GM21515 (cell line): ENCODE measurements around the gene SLC26A1.
A peak's percentile ranks its signal among the peaks of the same experiment; 100 is the strongest.
"Not testable (repeated sequence)": the region's sequence is repeated elsewhere in the genome, so short reads cannot be mapped to it uniquely, and the experiment has no call there.

Experiments used
- ATAC-seq: cut with Tn5 transposase; IDR thresholded peaks from one replicate; pipeline ENCODE4 v1.9.1; 2021; ENCODE audit not compliant: unreplicated experiment

The SLC26A1 gene

DNA sequence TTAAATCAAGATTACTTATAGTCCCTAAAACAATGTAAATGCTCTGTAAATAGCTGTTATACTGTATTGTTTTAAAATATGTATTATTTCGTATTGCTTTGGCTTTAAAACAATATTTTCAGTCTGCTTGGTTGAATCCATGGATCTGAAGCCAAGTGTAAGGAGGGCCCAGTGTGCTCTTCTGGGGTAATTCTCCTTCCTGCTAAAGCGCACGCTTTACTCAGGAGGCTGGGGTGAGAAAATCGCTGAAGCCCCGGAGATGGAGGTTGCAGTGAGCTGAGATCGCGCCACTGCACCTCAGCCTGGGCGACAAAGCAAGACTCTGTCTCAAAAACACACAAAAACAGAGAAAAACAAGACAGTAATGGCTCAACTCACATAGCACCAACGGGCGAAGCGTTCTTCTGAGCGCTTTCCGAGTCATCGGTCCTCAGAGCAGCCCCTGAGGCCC, 6.8 kb downstream of the SLC26A1 start:
- peak; percentile 15 for ATAC-seq

- ATAC-seq, result no peak
Measured at GRCh38 chr4:985123-985830, 7.9 kb downstream of the SLC26A1 start.

DNA sequence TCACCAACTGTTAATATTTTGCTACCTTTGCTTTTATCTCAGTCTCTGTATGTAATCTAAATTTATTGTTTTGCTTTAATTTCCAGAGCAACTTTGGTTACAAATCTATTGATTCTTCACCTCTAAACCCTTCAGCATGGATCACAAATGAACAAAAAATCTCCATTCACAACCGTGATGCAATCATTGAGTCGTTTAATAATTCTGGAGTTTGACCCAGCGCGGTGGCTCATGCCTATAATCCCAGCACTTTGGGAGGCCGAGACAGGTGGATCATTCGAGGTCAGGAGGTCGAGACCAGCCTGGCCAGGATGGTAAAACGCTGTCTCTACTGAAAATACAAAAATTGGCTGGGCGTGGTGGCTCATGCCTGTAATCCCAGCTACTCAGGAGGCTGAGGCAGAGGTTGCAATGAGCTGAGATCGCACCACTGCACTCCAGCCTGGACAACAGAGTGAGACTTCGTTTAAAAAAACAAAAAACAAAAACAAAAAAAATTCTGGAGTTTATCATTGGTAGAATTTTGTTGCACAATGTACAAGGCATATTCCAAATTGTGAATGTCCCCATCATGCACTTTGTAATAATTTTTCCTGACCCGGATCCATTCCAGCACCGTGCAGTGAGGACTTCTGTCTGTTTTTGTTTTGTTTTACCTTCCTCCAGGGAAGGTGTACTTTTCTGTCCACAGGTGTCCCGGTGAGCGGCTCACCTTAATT, 8.7 kb downstream of the SLC26A1 start:
- no peak for ATAC-seq

GRCh38 chr4:982814-983213, 10.4 kb downstream of the SLC26A1 start:
- ATAC-seq, result no peak

GRCh38 chr4:982291-982690, 10.9 kb downstream of the SLC26A1 start:
- no peak for ATAC-seq

- no peak for ATAC-seq
Measured at GRCh38 chr4:978957-979701, 14.1 kb downstream of the SLC26A1 start.

DNA sequence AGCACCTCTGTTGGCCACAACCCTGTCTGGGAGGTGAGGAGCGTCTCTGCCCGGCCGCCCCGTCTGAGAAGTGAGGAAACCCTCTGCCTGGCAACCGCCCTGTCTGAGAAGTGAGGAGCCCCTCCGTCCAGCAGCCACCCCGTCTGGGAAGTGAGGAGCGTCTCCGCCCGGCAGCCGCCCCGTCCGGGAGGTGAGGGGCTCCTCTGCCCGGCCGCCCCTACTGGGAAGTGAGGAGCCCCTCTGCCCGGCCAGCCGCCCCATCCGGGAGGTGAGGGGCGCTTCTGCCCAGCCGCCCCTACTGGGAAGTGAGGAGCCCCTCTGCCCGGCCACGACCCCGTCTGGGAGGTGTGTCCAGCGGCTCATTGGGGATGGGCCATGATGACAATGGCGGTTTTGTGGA, 17.2 kb downstream of the SLC26A1 start:
- ATAC-seq, result not testable (repeated sequence)

GRCh38 chr4:974668-975067, 18.5 kb downstream of the SLC26A1 start:
- no peak for ATAC-seq

GRCh38 chr4:973431-974397, 19.5 kb downstream of the SLC26A1 start, which contains the start of gene DGKQ:
Gene DGKQ (minus strand): TSS chr4:973569. CDS start chr4:973482, 87 bp downstream.
- ATAC-seq, result peak; percentile 64

- peak; percentile 42 for ATAC-seq
Measured at GRCh38 chr4:972651-973424, 20.4 kb downstream of the SLC26A1 start.

DNA sequence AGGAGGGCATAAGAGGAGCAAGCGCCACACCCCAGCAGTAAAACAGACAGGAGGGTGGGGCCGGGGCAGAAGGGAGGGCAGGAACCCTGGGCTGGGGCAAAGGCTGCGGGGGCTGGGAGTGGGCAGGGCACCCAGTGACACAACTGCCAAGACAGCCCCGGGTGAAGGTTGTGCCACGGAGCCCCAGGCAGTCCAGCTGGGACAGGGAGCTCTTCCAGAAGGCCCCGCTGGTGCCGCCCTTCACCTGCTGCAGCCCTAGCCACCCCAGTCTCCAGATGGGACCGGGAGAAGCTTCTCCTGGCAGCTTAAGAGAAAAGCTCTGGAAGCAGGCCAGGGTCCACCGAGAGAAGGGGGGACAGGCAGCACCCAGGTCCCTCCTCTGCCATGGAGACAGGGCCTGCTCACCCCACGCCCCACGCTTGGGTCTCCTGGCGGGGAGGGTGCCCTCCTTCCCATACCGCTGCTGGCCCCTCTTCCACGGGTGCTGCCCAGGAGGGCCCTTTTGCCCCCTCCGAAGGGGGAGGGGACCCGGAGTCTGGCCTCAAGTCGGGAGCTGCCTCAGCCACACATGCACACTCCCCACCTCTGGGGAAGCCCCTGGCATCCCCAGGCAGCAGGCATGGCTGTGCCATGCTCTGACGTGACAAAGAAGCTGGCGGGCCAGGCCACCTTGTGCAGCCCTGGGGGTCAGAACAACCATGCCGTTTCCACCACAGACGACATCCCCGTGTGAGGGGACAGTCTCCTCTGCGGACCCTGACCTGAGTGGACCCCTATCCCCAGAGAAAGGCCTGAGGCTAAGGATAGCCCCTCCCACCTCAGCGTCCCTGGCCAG, 21.3 kb downstream of the SLC26A1 start:
- no peak for ATAC-seq

DNA sequence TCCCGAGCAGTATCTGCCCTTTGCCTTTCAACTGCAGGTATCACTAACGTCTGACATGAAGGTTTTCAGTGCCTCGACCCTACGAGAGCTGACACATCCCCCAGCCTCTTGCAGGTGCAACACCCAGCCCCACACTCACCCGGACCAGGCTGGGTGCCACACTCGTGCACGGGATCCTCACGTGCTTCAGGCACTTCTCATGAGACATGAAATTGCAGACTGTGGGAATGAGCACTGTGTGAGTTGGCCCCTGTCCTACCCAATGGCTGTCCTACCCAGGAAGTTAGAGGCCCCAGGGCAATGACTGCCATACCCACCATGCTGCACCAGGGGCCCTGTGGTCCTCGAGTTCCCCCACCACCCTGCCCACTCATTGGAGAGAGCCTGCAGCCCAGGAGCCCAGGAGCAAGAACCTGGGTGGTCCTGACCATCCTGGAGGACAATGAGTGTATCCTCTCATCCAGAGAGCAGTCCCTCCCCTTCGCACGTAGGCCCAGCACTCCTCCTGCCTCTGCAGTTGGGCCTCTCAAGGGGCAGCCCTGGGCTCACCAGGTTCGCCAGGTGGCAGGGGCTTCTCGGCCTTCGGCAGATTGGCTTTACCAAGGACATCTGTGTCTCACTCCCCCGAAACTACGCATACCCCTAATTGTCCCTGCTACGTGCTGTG, 22.2 kb downstream of the SLC26A1 start:
- ATAC-seq, result no peak

GRCh38 chr4:970046-970745, 23.0 kb downstream of the SLC26A1 start:
- no peak for ATAC-seq

GRCh38 chr4:968621-969394, 24.4 kb downstream of the SLC26A1 start:
- ATAC-seq, result no peak

- ATAC-seq, result no peak
Measured at GRCh38 chr4:968221-968620, 25.0 kb downstream of the SLC26A1 start.

GRCh38 chr4:967113-968104, 25.8 kb downstream of the SLC26A1 start:
- no peak for ATAC-seq
